Transverse colon (tissue), 4 donors: ENCODE results near the gene HRG. TPM values are rescaled to one million over a fixed set of nuclear protein-coding genes. Genes with fewer than 3 reads are reported as not detected.
"Not testable (repeated sequence)": the region's sequence is repeated elsewhere in the genome, so short reads cannot be mapped to it uniquely, and the experiment has no call there.

Experiments used
- DNase-seq: peaks from one replicate; pipeline ENCODE4 v3.0.0-alpha.2; 2019
- H3K27ac ChIP-seq, 4 donors: fragments of 200-600 bp; sonication (generic); 2 replicates each; pipeline ENCODE4 v1.5.1; 2016 to 2018; ENCODE audit warnings: inconsistent platforms in 4 of 4
- H3K27me3 ChIP-seq: fragments of 200-600 bp; sonication (generic); 2 replicates; pipeline ENCODE4 v1.5.1; 2017; ENCODE audit warnings: inconsistent platforms
- H3K36me3 ChIP-seq, 4 donors: fragments of 200-600 bp; sonication (generic); 2 replicates each; pipeline ENCODE4 v1.5.1; 2017 to 2019; ENCODE audit warnings: inconsistent platforms in 4 of 4
- H3K4me1 ChIP-seq, 4 donors: fragments of 200-600 bp; sonication (generic); 2 replicates each; pipeline ENCODE4 v1.5.1; 2017 to 2020; ENCODE audit warnings: inconsistent platforms in 4 of 4
- H3K4me3 ChIP-seq, 4 donors: fragments of 200-600 bp; sonication (generic); 1 replicate in 1 of 4; 2 replicates in 3 of 4; pipeline versions ENCODE4 v1.5.1 to v1.6.1; 2017 to 2019; ENCODE audit warnings: inconsistent platforms in 4 of 4
- H3K9me3 ChIP-seq, 2 donors: fragments of 200-600 bp; sonication (generic); 2 replicates each; pipeline ENCODE4 v1.5.1; 2017 to 2019; ENCODE audit warnings: inconsistent platforms in 2 of 2
- EP300 ChIP-seq: sonication (generic); formaldehyde crosslinking; IDR thresholded peaks from one replicate; pipeline ENCODE4 v1.6.1; 2017; ENCODE audit warnings: antibody characterized with exemption, low read depth
- POLR2A ChIP-seq: fragments of 450-650 bp; IDR thresholded peaks from one replicate; pipeline ENCODE4 v1.6.1; 2016; ENCODE audit warnings: antibody characterized with exemption, mild to moderate bottlenecking, moderate library complexity
- POLR2AphosphoS5 ChIP-seq, 3 donors: sonication (generic); formaldehyde crosslinking; IDR thresholded peaks; one replicate each; pipeline ENCODE4 v1.6.1; 2016; ENCODE audit warnings: antibody characterized with exemption in 3 of 3
- WGBS, 2 donors: methylation state at CpG; one replicate each; pipeline ENCODE4 v1.1.5; 2018; ENCODE audit warnings: low coverage in 1 of 2; 5-methylcytosine and 5-hydroxymethylcytosine counted together
- in situ Hi-C, 4 donors: fragments of 200-750 bp; cut with MboI; loops; one replicate each; pipeline versions ENCODE4 v1.15.0 to v1.15.1; 2017; ENCODE audit warnings: low sequenced_read_pairs in 3 of 4, low pct_ligation_motif_present in 1 of 4, low pct_unique_long_range_greater_than_20kb in 1 of 4
- intact Hi-C: fragments of 100-400 bp; cut with DNase I; formaldehyde crosslinking; loops from one replicate; pipeline ENCODE4 v1.15.1; 2023; ENCODE audit warnings: low total_unique reads
- total RNA-seq, 4 donors: library from RNA; depleted of rRNA; stranded (reverse); fragments of >200 nt; gene quantifications; one replicate each; pipeline ENCODE4 v1.1.0, GENCODE V29; 2016
- TF ChIP-seq, protein P1 (sequence below), 5 experiments: fragments of 200-600 bp in 3 of 5; fragments of 450-650 bp in 2 of 5; sonication (generic) in 3 of 5; IDR thresholded peaks; 1 replicate in 2 of 5; 2 replicates in 3 of 5; pipeline ENCODE4 v1.5.1; 2016 to 2017; ENCODE audit warnings: antibody characterized with exemption in 5 of 5, inconsistent platforms in 3 of 5, mild to moderate bottlenecking in 2 of 5, moderate library complexity in 1 of 5

The HRG gene
- total RNA-seq, 4 donors from 2014 or later = not detected

DNA sequence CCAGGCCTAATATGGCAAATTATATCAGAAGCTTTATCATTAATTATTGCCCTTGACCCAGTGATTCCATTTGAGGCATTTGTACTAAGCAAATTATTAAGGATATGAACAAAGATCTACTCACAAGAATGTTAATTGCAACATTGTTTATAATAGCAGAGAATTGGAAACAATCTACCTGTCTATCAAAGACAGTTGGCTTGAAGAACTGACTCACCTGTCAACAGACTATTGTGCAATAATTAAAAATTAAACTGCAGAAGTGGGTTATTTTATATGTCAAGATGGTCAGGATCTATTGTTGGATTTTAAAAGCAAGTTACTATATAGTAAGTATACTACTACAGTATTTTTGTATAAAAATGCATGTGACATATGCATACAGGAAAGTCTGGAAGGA, 32.3 kb upstream of the HRG start:
- no peaks in the 10 kb centered on the region for H3K27me3 ChIP-seq
- TF ChIP-seq, protein P1, sequence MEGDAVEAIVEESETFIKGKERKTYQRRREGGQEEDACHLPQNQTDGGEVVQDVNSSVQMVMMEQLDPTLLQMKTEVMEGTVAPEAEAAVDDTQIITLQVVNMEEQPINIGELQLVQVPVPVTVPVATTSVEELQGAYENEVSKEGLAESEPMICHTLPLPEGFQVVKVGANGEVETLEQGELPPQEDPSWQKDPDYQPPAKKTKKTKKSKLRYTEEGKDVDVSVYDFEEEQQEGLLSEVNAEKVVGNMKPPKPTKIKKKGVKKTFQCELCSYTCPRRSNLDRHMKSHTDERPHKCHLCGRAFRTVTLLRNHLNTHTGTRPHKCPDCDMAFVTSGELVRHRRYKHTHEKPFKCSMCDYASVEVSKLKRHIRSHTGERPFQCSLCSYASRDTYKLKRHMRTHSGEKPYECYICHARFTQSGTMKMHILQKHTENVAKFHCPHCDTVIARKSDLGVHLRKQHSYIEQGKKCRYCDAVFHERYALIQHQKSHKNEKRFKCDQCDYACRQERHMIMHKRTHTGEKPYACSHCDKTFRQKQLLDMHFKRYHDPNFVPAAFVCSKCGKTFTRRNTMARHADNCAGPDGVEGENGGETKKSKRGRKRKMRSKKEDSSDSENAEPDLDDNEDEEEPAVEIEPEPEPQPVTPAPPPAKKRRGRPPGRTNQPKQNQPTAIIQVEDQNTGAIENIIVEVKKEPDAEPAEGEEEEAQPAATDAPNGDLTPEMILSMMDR (IDR thresholded peaks at IDR 0.05) = no peak
- TF ChIP-seq POLR2AphosphoS5 (IDR thresholded peaks at IDR 0.05) (no peak), POLR2A (no peak), EP300 (no peak)
- peaks cover 0 to 7% (median 1%) of the 10 kb centered on the region in 4 donors for H3K4me1 ChIP-seq
- no peak for DNase-seq
- no peak overlapping the region for H3K27ac ChIP-seq
- no peak overlapping the region for H3K4me3 ChIP-seq
- in situ Hi-C loops (no loop called here), intact Hi-C loops (no loop called here)
- no peaks in the 10 kb centered on the region for H3K9me3 ChIP-seq
- no peaks in the 10 kb centered on the region for H3K36me3 ChIP-seq

DNA sequence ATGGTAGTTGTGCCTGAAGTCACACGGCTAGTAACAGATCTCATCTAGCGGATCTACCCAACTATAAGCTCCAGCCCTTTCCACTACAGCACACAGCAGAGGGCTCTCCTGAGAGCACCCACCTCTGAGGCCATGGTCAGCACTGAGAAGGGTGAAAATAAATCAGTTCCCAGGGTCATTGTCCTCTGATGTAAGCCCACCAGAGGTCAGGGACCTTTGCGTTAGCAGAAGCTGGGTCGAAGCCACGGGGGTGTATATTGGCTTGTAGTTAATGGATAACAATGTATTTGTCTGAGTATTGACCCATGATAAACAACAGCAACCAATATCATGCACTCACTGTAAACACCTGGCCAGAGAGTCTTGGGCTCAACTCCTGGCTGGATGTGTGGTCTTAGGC, 31.6 kb upstream of the HRG start:
- H3K9me3 ChIP-seq, in situ Hi-C loops, intact Hi-C loops, H3K36me3 ChIP-seq, DNase-seq, H3K27me3 ChIP-seq, H3K27ac ChIP-seq, H3K4me3 ChIP-seq: not testable (repeated sequence)
- peaks cover 0 to 11% (median 1%) of the 10 kb centered on the region in 4 donors for H3K4me1 ChIP-seq
- WGBS, 2 donors = 71 to 98% methylated on average over 5 of the region's 5 CpGs

DNA sequence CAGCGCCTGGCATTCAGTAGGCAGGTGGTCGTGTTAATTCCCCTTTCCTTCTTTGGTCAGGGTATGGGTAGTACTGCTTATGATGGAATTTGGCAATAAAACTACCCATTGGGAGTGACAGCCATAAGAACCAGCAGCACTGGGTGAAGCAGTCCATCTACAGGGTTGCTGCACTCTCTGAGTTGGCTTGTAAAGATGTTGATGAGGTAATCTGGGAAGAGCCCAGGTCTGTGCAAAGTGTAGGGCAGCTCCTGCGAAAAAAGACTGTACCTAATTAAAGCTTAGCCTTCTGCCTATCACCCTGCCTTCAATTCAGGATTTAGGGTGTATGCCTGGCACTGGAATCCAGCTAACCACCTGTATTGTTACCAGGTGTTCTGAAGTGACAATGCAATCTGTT, 30.3 kb upstream of the HRG start:
- DNase-seq = no peak
- in situ Hi-C loops (no loop called here), intact Hi-C loops (no loop called here)
- Histone ChIP-seq H3K4me1 (peaks cover 0 to 11% (median 1%) of the 10 kb centered on the region in 4 donors), H3K4me3 (no peak overlapping the region), H3K27me3 (no peaks in the 10 kb centered on the region), H3K36me3 (no peaks in the 10 kb centered on the region), H3K27ac (no peak overlapping the region), H3K9me3 (no peaks in the 10 kb centered on the region)
- TF ChIP-seq POLR2AphosphoS5 (IDR thresholded peaks at IDR 0.05) = no peak
- 65 to 75% methylated on average over 2 to 3 of the region's 3 CpGs for WGBS, 2 donors

DNA sequence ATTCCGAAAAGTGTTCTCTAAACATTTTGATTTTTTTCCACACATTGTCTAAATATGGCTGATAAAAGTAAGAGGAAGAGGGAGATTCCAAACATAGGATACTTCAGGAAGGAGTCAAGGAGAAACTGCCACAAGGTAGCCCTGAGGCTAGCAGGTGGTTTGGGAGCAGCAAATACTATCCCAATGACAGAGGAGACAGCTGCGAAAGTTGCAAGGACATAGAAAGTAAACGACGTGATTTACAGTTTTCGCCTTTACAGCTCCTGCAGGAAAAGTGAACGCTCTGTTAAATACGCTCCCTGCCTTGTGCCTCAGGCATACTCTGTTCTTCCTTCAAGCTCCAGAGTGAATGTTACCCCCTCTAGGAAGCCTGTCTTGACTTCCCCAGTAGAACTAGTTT, 29.3 kb upstream of the HRG start:
- Histone ChIP-seq H3K36me3 (no peaks in the 10 kb centered on the region), H3K27ac (no peak overlapping the region), H3K27me3 (no peaks in the 10 kb centered on the region), H3K4me1 (peaks cover 0 to 11% (median 1%) of the 10 kb centered on the region in 4 donors), H3K9me3 (no peaks in the 10 kb centered on the region), H3K4me3 (no peak overlapping the region)
- intact Hi-C loops (no loop called here), in situ Hi-C loops (no loop called here)
- no peak for DNase-seq
- TF ChIP-seq, protein P1 (IDR thresholded peaks at IDR 0.05) = no peak
- TF ChIP-seq POLR2AphosphoS5 (IDR thresholded peaks at IDR 0.05) = no peak
- TF ChIP-seq EP300 = no peak
- TF ChIP-seq POLR2A = no peak
- 61 to 69% methylated on average over 7 of the region's 7 CpGs for WGBS, 2 donors

DNA sequence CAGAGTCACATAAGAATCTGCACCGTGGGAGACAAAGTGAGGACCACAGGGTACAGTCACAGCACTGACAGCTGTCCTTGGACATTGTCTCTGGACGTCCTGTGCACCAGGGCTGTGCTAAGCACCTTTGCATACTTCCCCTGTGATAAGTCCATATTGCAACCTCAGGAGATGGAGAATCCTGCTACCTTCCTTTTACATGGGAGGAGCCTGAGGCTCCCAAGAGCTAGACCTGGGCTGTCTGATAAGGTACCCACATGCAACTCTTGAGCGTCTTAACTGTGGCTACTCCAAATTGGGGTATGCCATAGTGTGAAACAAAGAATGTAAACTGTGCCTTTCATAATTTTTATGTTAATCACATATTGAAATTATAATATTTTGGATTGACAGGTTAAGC, 28.1 kb upstream of the HRG start:
- intact Hi-C loops = no loop called here
- H3K4me3 ChIP-seq = no peak overlapping the region
- 73 to 100% methylated on average over 1 to 3 of the region's 3 CpGs for WGBS, 2 donors
- DNase-seq = no peak
- no peaks in the 10 kb centered on the region for H3K9me3 ChIP-seq
- in situ Hi-C loops = no loop called here
- H3K36me3 ChIP-seq = no peaks in the 10 kb centered on the region
- H3K27ac ChIP-seq = peak overlapping the region in 3 of 4 donors; percentile 28 to 37 (median 35)
- TF ChIP-seq, protein P1 (IDR thresholded peaks at IDR 0.05) = no peak
- no peak for TF ChIP-seq POLR2A
- no peak for TF ChIP-seq POLR2AphosphoS5 (IDR thresholded peaks at IDR 0.05)
- TF ChIP-seq EP300 = no peak
- H3K4me1 ChIP-seq = peaks cover 0 to 11% (median 1%) of the 10 kb centered on the region in 4 donors
- no peaks in the 10 kb centered on the region for H3K27me3 ChIP-seq
